HG03432 (cell line): ENCODE data around the gene ZNF732.
"Not testable (repeated sequence)": the region's sequence is repeated elsewhere in the genome, so short reads cannot be mapped to it uniquely, and the experiment has no call there.

Source experiments
- ATAC-seq: cut with Tn5 transposase; IDR thresholded peaks from one replicate; pipeline ENCODE4 v1.9.1; 2021; ENCODE audit warnings: mild to moderate bottlenecking, moderate library complexity; ENCODE audit not compliant: unreplicated experiment

Gene ZNF732

DNA sequence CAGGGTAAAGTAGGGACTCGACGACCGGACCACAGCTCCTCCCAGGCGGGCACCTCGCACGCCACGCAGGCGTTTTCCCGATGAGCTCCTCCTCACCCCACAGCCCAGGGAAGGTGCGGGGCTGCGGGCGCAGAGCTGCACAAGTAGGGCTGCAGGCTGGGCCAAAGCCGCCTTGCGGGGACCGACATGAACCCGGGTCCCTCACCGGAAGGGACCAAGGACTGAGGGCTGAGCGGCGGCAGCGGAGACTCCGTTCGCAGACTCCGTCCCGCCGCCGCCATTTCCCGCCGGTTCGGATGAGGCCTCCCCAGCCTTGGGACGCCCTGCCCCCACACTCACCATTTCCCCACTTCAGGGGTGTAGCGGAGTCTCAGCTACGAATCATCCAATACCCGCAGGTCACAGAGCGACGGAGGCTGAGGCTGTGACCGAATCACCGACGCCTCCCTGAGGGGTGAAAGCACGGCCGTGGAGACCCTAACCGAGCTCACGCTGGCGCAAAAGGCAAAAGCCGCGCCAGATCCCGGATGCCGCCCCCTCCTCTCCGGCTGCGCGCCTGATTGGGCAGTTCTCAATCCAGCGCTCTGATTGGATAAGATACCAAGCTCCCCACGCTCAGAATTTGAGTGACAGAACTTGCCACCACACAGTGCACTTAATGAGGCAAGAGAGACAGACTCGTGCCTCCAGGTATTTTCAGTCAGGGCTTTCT is at the start of gene ZNF732:
Gene ZNF732 (minus strand): TSS at position 506 of the 712 bp plus-strand sequence. CDS start 164 bp downstream, at position 342.
- ATAC-seq = no peak

DNA sequence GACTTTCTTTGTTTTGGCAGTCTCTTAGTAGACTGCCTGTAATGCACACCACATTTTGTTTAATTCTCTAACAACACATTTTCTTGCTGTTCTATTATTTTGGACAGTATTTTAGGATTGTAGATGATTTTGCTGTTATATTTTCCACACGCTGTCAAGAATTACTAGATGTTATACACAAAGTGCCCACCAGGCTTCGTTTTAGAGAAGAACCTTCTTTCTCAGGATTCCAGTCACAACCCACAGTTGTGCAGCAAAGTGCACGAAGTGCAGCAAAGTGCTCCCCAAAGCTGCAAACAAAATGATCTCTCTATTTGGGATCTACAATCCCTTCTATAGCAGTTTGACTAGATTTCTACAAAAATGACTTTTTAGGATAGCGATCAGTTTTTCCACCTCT is 34.7 kb upstream of the ZNF732 start:
- no peak for ATAC-seq

GRCh38 chr4:338759-339097 is 33.5 kb upstream of the ZNF732 start:
- no peak for ATAC-seq

DNA sequence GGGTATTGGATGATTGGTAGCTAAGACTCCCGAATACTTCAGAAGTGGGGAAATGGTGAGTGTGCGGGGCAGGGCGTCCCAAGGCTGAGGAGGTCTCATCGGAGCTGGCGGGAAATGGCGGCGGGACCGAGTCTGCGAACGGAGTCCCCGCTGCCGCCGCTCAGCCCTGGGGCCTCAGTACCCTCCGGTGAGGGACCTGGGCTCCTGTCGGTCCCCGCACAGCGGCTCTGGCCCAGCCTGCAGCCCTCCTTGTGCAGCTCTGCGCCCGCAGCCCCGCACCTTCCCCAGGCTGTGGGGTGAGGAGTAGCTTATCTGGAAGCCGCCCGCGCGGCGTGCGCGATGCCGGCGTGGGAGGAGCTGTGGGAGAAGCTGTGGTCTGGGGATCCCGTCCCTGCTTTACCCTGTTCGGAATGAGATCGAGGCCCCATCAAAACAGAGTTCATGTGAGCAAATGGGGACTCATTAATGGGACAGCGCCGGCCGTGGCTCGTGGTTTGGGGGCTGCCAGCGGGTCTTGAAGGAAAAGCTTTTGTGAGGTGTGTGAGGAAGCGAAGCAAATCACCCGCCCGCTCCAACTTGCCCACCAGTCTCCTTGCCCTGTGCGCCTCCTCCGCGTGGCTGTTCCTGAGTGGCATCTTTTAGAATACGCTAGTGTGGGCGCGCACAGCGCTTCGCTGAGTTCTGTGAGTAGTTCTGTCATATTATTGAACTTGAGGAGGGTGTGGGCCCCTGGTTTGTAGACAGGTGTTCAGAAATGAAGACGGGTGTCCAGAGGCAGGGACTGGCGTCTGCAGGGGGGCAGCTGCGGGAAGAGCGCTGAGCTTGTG is 32.9 kb upstream of the ZNF732 start:
- peak; percentile 35 for ATAC-seq

DNA sequence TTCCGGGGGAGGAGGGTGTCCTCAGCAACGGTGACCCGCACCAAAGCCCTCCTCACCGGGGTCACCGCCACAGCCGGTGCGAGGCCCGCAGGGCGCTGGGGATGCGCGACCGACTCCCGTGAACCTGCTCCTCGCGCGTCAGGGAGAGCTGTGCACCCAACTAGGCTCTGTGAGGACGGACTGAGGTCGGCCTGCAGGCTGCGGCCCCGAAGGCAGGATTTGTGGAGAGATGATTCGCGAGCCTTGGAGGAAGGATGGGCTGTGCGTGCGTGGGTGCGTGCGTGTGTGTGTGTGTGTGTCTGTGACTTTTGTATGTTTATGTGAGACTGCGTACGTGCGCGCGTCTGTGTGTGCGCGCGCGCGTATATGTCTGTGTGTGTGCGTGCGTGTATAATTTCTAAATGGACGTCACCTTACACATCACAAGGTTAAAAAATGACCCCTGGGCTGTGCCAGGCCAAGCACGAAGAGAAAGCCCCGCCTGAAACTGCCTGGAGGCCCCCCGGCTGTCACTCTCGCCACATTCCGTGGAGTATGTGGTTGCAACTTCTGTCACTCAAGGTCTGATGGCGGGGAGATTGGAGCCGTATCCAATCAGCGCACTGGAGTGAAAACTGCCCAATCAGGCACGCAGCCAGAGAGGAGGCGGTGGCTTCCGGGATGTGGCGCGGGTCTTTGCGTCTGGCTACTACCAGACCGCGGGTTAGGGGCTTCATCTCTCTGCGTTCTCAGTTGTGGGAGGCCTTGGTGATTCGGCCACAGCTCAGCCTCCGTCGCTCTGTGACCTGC is 32.1 kb upstream of the ZNF732 start, which contains the start of gene ZNF141:
Gene ZNF141 (plus strand): TSS at position 672 of the 789 bp plus-strand sequence. CDS start 170 bp downstream, outside the sequence.
- ATAC-seq = peak; percentile 94

DNA sequence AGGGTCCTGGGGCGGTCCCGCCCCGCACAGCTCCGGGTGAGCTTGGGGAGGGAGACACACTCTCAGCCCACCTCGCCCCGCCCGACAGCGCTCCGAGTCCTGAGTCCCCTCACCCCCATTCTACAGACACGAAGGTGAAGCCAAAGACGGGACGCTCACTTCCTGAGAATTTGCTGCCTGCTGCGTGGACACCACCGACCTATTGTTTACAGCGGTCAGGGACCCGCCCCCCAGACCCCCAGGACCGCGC is 31.5 kb upstream of the ZNF732 start:
- ATAC-seq = peak; percentile 13

DNA sequence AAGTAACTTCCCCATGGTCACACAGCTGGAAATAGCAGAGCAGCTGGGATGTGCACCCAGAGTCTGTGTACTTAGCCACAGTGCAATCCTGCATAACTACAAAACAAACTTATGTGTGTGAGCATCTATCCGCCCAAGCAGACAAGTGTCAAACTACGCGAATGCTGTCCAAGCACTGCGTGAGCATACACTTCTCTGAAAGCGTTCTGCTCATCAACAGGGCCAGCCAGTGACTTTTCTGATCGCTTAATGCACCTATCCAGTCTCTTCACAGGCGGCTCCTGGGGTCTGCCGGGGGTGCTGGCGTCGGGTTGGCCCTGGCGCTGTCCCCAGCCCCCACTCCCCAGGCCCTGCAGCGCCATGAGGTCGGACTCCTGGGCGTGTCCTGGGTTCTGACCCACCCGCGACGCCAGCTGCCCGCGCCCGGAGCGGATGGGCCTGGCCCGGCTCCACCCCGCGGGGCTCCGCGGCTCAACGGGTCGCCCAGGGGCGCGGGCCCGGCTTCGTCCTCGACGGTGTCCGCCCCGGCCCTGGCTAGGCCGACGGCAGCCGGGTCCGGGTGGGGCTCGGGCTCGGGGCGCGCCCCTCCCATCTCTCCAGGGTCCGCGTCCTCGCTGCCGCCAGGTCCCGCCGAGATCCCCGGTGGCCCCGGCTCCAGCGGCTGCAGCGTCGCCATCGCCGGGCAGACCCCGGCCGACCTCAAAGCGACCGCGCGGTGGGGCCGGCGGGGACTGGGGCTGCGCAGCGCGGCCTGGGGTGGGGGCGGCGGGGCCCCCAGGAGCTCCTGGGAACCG is 31.0 kb upstream of the ZNF732 start:
- no peak for ATAC-seq

DNA sequence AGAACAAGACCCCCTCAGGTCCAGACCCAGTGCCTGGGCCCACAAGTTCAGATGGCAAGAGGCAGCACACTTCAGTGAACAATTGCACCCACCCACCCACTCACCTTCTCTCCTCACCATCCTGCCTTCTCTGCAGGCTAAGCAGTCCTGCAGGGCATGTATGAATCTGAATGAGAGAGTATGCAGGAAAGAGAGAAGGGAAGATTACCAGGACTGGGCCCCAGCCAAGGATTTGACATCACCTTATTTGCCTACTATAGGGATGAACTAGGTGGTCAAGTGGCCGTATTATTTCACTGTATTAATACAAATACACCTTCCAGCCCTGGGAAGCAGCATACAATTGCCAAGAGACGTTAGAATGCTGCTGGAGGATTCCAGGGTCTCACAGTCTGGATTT is 30.2 kb upstream of the ZNF732 start:
- ATAC-seq = no peak

DNA sequence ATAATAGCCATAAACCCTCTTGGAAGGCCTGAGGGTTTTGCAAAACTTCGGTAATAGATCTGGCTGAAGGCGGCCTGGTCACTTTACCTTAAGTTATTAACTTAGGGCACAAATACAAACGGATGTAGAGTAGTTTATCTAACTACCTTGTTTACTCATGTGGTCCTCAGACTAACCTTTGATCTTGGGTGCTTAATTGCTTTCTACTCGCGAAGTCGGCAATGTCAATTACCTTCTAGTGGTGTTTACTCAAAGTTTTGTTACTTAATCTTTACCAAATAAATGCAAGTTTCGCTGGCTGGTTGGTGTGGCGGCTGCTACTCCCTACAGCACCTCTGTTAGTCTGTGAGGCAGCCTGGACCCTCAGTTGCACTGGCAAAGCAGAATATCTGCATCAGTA is 23.5 kb upstream of the ZNF732 start:
- no peak for ATAC-seq

GRCh38 chr4:314296-314903 is 9.1 kb upstream of the ZNF732 start:
- no peak for ATAC-seq

GRCh38 chr4:309807-310206 is 4.5 kb upstream of the ZNF732 start:
- ATAC-seq = no peak

DNA sequence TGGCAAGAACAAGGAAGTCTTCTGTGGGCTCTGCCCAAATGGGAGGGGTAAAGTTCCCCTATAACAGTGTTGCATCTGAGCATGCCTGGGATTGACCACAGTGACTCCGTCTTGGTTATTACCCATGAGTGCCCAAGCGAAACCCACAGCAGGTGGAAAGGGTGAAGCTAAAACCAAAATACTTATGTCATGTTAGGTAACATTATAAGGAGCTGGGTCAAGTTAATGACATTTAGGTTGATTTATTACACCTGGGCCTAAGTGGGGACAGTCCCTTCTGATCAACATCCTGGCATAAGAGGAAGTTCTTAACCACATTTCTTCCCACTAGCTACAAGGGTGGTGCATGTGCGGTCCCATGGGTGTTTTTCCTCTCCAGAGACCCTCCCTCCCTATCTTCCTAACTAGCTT is 1.3 kb upstream of the ZNF732 start:
- ATAC-seq = peak; percentile 71

DNA sequence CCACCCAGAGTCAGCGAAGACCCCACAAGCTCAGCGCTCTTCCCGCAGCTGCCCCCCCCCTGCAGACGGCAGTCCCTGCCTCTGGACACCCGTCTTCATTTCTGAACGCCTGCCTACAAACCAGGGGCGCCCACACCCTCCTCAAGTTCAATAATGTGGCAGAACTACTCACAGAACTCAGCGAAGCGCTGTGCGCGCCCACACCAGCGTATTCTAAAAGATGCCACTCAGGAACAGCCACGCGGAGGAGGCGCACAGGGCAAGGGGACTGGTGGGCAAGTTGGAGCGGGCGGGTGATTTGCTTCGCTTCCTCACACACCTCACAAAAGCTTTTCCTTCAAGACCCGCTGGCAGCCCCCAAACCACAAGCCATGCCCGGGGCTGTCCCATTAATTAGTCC is 758 bp downstream of the ZNF732 start:
- not testable (repeated sequence) for ATAC-seq

DNA sequence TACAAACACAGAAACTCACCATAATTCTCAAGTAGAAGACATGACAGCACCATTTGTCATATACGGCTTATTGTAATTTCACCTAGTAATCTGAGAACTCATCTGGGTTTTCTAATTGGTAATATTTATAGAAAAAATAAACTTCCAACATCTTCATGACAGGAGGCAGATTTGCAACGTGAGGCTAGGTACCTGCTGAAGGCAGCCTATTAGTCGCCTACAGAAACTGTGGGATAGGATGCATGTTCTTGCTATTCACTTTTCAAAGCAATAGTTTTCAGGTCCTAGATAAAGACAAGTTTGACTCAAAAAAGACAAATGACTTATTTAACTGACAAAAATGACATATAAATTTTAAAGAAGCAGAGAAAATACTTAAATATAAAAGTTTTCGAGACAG is 2.9 kb downstream of the ZNF732 start:
- ATAC-seq = no peak

GRCh38 chr4:294732-295131 is 10.5 kb downstream of the ZNF732 start:
- no peak for ATAC-seq

DNA sequence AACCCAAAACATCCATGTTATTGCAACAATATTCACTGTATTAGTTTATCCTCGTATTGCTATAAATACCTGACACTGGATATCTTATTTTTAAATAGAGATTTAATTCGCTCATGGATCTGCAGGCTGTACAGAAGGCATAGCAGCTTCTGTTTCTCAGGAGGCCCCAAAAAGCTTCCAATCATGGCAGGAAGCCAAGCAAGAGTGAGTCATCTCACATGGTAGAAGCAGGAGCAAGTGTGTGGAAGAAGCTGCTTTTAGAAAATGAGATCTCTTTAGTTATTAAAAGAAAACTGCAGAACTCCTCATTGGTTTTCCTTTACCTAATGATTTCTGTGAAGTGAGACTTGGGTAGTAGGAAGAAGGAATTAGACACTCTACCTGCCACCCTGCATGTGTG is 16.4 kb downstream of the ZNF732 start:
- ATAC-seq = no peak

GRCh38 chr4:273309-274017 is 31.8 kb downstream of the ZNF732 start:
- ATAC-seq = no peak

DNA sequence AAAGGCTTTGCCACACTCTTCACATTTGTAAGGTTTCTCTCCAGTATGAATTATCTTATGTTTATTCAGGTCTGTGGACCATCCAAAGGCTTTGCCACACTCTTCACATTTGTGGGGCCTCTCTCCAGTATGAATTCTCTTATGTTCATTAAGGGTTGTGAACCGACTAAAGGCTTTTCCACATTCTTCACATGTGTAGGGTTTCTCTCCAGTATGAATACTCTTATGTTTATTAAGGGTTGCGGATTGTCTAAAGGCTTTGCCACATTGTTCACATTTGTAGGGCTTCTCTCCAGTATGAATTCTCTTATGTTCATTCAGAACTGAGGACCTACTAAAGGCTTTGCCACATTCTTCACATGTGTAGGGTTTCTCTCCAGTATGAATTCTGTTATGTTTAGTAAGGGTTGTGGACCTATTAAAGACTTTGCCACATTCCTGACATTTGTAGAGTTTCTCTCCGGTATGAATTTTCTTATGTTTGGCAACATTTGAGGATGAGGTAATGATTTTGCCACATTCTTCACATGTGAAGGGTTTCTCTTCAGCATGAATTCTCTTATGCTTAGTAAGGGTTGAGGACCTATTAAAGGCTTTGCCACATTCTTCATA is 33.7 kb downstream of the ZNF732 start:
- ATAC-seq = no peak

DNA sequence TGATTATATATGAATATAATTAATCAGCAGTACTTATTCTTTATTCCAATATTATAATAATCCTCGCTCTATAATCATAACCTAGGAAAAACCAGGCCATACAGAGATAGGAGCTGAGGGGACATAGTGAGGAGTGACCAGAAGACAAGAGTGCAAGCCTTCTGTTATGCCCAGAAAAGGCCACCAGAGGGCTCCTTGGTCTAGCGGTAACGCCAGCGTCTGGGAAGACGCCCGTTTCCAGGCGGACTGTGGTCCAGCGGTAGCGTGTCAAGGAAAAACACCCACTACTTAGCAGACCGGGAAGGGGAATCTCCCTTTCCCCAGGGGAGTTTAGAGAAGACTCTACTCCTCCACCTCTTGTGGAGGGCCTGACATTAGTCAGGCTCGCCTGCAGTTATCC is 46.0 kb downstream of the ZNF732 start:
- not testable (repeated sequence) for ATAC-seq
